Ramos (cell line): ENCODE results near the gene JAG2.

ENCODE experiments used
- in situ Hi-C: fragments of 300-500 bp; cut with MboI; formaldehyde crosslinking; loops from one replicate; pipeline ENCODE4 v1.14.3; 2022; ENCODE audit warnings: low sequenced_read_pairs; ENCODE audit not compliant: unreplicated experiment

JAG2 gene

GRCh38 chr14:105169776-105170655 is 1.4 kb upstream of the JAG2 start:
- in situ Hi-C loops = no loop called here

- in situ Hi-C loops = no loop called here
Measured at GRCh38 chr14:105168979-105169507, 467 bp upstream of the JAG2 start.

GRCh38 chr14:105168093-105168420 is 519 bp downstream of the JAG2 start:
- in situ Hi-C loops = no loop called here

GRCh38 chr14:105167303-105168092 is 1.1 kb downstream of the JAG2 start:
- in situ Hi-C loops = no loop called here

- in situ Hi-C loops = no loop called here
Measured at GRCh38 chr14:105166571-105167302, 1.8 kb downstream of the JAG2 start.

- in situ Hi-C loops = no loop called here
Measured at GRCh38 chr14:105165761-105166485, 2.7 kb downstream of the JAG2 start.

GRCh38 chr14:105165134-105165704 is 3.4 kb downstream of the JAG2 start:
- in situ Hi-C loops = no loop called here

GRCh38 chr14:105163040-105163742 is 5.4 kb downstream of the JAG2 start:
- in situ Hi-C loops = no loop called here

- in situ Hi-C loops = no loop called here
Measured at GRCh38 chr14:105162669-105162979, 6.0 kb downstream of the JAG2 start.

GRCh38 chr14:105161964-105162668 is 6.5 kb downstream of the JAG2 start:
- in situ Hi-C loops = no loop called here

GRCh38 chr14:105161309-105161708 is 7.3 kb downstream of the JAG2 start:
- in situ Hi-C loops = no loop called here

GRCh38 chr14:105160776-105161175 is 7.8 kb downstream of the JAG2 start:
- in situ Hi-C loops = no loop called here

- in situ Hi-C loops = no loop called here
Measured at GRCh38 chr14:105159344-105159743, 9.2 kb downstream of the JAG2 start.

GRCh38 chr14:105158794-105159193 is 9.8 kb downstream of the JAG2 start:
- in situ Hi-C loops = no loop called here

GRCh38 chr14:105157872-105158271 is 10.7 kb downstream of the JAG2 start:
- in situ Hi-C loops = no loop called here

- in situ Hi-C loops = no loop called here
Measured at GRCh38 chr14:105156414-105157375, 11.9 kb downstream of the JAG2 start.

- in situ Hi-C loops = no loop called here
Measured at GRCh38 chr14:105155681-105156413, 12.7 kb downstream of the JAG2 start.
